Nephron (organoid): ENCODE data around the gene MMADHC.

Source experiments
- H3K27ac Mint-ChIP-seq, 3 experiments: 2 replicates each; pipeline ENCODE4 v1.8.0; 2020; ENCODE audit warnings: mixed read lengths in 3 of 3, mild to moderate bottlenecking in 2 of 3, moderate library complexity in 1 of 3
- H3K27me3 Mint-ChIP-seq: 2 replicates; pipeline ENCODE4 v1.8.0; 2021; ENCODE audit warnings: low read depth, mild to moderate bottlenecking, moderate library complexity, mixed read lengths
- H3K36me3 Mint-ChIP-seq: 2 replicates; pipeline ENCODE4 v1.8.0; 2020; ENCODE audit warnings: low read depth, mixed read lengths
- H3K4me1 Mint-ChIP-seq: 2 replicates; pipeline ENCODE4 v1.8.0; 2020; ENCODE audit warnings: mixed read lengths
- H3K4me3 Mint-ChIP-seq, 3 experiments: 2 replicates each; pipeline ENCODE4 v1.8.0; 2020; ENCODE audit warnings: mild to moderate bottlenecking in 3 of 3, mixed read lengths in 3 of 3, moderate library complexity in 2 of 3
- H3K9me3 Mint-ChIP-seq: 2 replicates; pipeline ENCODE4 v1.8.0; 2020; ENCODE audit warnings: mixed read lengths
- TF ChIP-seq, protein P1 (sequence below), 3 experiments: fragments of 200-600 bp; sonication (generic); IDR thresholded peaks; one replicate each; pipeline ENCODE4 v1.5.0; 2021; ENCODE audit warnings: antibody characterized with exemption in 3 of 3; ENCODE audit not compliant: unreplicated experiment in 3 of 3

The MMADHC gene

DNA sequence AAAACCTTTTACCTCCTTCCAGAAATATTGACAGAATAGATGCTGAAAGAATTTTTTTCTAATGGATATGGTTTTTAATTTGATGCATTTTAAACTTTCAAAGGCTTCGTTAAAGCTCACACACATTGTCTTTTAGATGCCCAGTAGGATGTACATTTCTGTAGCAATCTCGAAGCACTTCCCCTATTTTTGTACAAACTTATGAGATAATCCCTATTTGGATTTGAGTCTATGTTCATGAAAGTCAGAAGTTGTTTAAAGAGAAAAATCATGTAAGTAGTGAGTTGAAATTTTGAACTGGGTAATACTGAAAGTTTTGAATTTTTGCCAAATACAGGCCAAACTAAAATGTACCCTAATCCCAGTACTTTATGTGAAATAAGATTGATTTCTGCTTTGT is 38.1 kb upstream of the MMADHC start:
- Mint-ChIP-seq H3K4me3 (no peak overlapping the region), H3K27me3 (no peaks in the 10 kb centered on the region), H3K4me1 (peaks cover 8% of the 10 kb centered on the region), H3K27ac (no peak overlapping the region), H3K9me3 (no peaks in the 10 kb centered on the region), H3K36me3 (no peaks in the 10 kb centered on the region)
- TF ChIP-seq, protein P1, sequence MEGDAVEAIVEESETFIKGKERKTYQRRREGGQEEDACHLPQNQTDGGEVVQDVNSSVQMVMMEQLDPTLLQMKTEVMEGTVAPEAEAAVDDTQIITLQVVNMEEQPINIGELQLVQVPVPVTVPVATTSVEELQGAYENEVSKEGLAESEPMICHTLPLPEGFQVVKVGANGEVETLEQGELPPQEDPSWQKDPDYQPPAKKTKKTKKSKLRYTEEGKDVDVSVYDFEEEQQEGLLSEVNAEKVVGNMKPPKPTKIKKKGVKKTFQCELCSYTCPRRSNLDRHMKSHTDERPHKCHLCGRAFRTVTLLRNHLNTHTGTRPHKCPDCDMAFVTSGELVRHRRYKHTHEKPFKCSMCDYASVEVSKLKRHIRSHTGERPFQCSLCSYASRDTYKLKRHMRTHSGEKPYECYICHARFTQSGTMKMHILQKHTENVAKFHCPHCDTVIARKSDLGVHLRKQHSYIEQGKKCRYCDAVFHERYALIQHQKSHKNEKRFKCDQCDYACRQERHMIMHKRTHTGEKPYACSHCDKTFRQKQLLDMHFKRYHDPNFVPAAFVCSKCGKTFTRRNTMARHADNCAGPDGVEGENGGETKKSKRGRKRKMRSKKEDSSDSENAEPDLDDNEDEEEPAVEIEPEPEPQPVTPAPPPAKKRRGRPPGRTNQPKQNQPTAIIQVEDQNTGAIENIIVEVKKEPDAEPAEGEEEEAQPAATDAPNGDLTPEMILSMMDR (IDR thresholded peaks at IDR 0.05; ENCODE audit: unreplicated experiment in 3 of 3): no peak

DNA sequence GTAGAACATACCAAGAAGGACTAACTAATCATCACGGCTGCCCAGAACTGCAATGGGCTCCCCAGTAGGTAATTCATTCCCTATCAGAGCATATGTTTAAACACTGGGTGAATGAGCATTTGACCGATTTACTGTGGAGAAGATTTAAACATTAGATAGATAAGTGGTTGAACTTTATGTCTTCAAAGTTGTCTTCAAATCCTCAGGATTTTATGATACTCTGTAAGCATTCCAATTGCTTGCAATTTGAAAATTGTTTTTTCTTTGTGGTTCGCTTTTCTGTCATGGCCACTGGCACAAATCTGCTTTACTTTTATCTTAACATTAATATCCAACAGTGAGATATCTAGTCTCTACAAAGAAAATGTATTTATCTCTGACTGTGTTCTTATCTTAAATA is 37.7 kb upstream of the MMADHC start:
- Mint-ChIP-seq H3K4me3 (no peak overlapping the region), H3K36me3 (no peaks in the 10 kb centered on the region), H3K9me3 (no peaks in the 10 kb centered on the region), H3K27ac (no peak overlapping the region), H3K4me1 (peaks cover 12% of the 10 kb centered on the region), H3K27me3 (no peaks in the 10 kb centered on the region)
- TF ChIP-seq, protein P1 (IDR thresholded peaks at IDR 0.05; ENCODE audit: unreplicated experiment in 3 of 3): no peak

DNA sequence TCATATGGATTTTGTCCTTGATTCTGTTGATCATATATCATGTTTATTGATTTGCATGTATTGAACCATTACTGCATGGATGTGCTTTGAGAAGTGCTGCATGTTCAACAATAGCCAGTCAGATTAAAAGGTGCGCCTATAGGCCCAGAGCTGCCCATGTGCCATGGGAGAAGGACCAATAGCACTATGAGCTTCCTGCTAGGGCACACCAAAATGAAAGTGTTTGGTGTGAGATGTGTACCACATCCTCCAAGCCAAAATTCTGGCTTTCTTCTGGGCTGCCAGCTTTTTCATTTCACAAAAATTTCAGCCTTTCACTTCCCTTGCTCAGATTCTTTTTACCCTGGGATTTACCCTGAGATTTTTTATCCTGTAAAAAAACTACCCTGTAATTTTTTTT is 34.8 kb upstream of the MMADHC start:
- H3K27ac Mint-ChIP-seq: peak overlapping the region in 1 of 3 experiments; percentile 2
- no peak overlapping the region for H3K4me3 Mint-ChIP-seq
- H3K27me3 Mint-ChIP-seq: no peaks in the 10 kb centered on the region
- TF ChIP-seq, protein P1 (IDR thresholded peaks at IDR 0.05; ENCODE audit: unreplicated experiment in 3 of 3): no peak
- no peaks in the 10 kb centered on the region for H3K36me3 Mint-ChIP-seq
- H3K9me3 Mint-ChIP-seq: no peaks in the 10 kb centered on the region
- H3K4me1 Mint-ChIP-seq: peaks cover 32% of the 10 kb centered on the region

DNA sequence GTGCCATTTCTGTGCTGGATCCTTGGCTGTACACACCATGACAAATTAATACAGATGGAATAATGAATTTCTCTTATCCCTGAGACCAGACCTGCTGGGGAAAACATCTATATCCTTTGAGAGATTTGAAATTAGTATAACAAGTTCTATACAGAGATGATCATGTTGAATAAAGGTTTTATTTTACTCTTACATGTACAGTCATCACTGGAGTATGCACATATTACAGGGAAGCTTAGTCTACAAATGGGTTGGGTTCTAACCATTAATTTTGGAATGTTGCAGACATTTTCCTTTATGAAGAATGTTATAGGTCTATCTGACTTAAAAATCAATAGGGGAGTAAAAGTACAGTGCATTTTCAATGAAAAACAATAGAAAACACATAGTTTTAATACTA is 29.9 kb upstream of the MMADHC start:
- Mint-ChIP-seq H3K27ac (peak overlapping the region; percentile 19 to 80 (median 65)), H3K9me3 (no peaks in the 10 kb centered on the region), H3K4me3 (no peak overlapping the region), H3K4me1 (peaks cover 48% of the 10 kb centered on the region), H3K36me3 (no peaks in the 10 kb centered on the region), H3K27me3 (no peaks in the 10 kb centered on the region)
- TF ChIP-seq, protein P1 (IDR thresholded peaks at IDR 0.05; ENCODE audit: unreplicated experiment in 3 of 3): no peak

DNA sequence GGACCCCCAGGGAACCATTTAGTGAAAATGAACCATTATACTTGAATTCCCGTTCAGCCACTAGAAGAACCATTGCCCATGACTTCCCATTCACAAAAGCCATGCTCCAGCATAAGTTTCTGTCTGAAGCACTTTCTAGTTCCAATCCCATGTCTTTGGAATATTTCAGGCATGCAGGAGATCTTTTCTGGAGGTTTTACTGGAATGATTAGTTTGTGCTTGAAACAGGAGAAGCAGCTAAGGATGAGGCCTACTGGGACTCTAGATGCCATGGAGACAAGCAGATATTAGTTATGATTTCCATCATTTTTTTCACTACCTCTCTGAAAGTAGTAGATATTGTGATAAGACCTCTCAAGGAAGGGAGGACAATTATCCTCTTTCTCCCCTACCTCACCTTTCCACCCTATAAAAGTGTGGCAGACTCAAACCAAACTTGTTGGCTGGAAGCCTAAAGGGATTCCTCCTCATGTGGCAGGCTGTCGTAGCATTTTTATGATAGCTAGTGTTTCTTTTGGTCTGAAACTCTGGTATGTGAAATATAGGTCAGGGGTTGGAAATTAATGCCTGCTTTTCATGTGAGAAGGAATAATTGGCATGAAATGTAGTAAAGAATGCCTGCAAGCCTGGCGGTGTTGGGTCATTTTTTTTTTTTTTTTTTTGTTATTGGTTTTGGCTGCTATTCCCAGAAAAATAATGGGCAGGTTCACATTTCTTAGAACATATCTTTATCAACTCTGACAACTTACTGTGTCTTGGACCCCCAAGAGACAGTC is 29.3 kb upstream of the MMADHC start:
- Mint-ChIP-seq H3K4me1 (peaks cover 54% of the 10 kb centered on the region), H3K4me3 (no peak overlapping the region), H3K9me3 (no peaks in the 10 kb centered on the region), H3K36me3 (no peaks in the 10 kb centered on the region), H3K27me3 (no peaks in the 10 kb centered on the region), H3K27ac (peak overlapping the region; percentile 19 to 80 (median 65))
- TF ChIP-seq, protein P1 (IDR thresholded peaks at IDR 0.05; ENCODE audit: unreplicated experiment in 3 of 3): no peak

DNA sequence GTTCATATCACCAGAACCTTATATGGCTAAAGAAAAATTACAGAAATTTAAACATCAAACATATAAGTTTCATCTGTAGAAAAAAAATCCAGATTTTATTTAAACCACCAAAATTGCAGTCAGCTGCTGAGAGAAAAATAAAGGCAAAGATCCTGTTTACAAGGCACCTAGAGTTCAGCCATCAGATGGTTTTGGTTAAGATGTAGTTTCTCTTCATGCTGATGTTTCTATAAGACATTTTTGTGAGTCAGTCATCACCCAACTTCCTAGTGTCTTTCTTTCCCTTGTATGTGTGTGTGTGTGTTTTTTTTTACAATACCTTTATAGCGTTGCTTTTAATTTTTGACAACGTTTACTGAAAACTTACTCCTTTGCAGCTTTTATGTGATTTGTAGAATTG is 26.1 kb upstream of the MMADHC start:
- Mint-ChIP-seq H3K27ac (no peak overlapping the region), H3K4me3 (no peak overlapping the region), H3K36me3 (no peaks in the 10 kb centered on the region), H3K4me1 (peaks cover 57% of the 10 kb centered on the region), H3K27me3 (no peaks in the 10 kb centered on the region), H3K9me3 (no peaks in the 10 kb centered on the region)
- TF ChIP-seq, protein P1 (IDR thresholded peaks at IDR 0.05; ENCODE audit: unreplicated experiment in 3 of 3): no peak
